ENCODE data around the gene POLD1. TPM values are rescaled to one million over a fixed set of nuclear protein-coding genes. Genes with fewer than 3 reads are reported as not detected.

Gene POLD1
- total RNA-seq, 2 experiments from 2014 or later: 190 to 191 TPM

- intact Hi-C loops (cut with micrococcal nuclease): loop anchor here (1.0 to 5.0 kb wide), 6 partner anchors 12 to 426 kb away; partner anchors contain the start of gene NR1H2
- Mint-ChIP-seq H3K27me3 (no peaks in the 10 kb centered on the region), H3K4me3 (peak overlapping the region; percentile 81), H3K27ac (peak overlapping the region; percentile 93), H3K4me1 (ENCODE audit: low read depth) (peaks cover 46% of the 10 kb centered on the region), H3K9me3 (no peaks in the 10 kb centered on the region), H3K36me3 (peaks cover 33% of the 10 kb centered on the region)
- POLR2A ChIA-PET: interaction anchor here (1.0 to 2.7 kb wide), 7 partner anchors 12 to 120 kb away, joined by 3 to 12 read pairs (median 5); partner anchors contain the start of genes GARIN5A, NR1H2 and POLD1
- CTCF ChIA-PET: interaction anchor here (0.6 to 2.8 kb wide), 34 partner anchors 10 to 565 kb away, joined by 3 to 60 read pairs (median 5); partner anchors contain the start of genes JOSD2, KCNC3, NAPSA and NR1H2
- DNase-seq: no peak
These were observed 27.4 kb upstream of the POLD1 start for GRCh38 chr19:50356691-50357177.

GRCh38 chr19:50357178-50358100 is 26.7 kb upstream of the POLD1 start:
- Mint-ChIP-seq H3K4me1 (ENCODE audit: low read depth) (peaks cover 53% of the 10 kb centered on the region), H3K4me3 (peak overlapping the region; percentile 81), H3K27me3 (no peaks in the 10 kb centered on the region), H3K27ac (peak overlapping the region; percentile 93), H3K9me3 (no peaks in the 10 kb centered on the region), H3K36me3 (peaks cover 39% of the 10 kb centered on the region)
- POLR2A ChIA-PET: interaction anchor here (0.6 to 2.7 kb wide), 11 partner anchors 10 to 154 kb away, joined by 3 to 12 read pairs (median 3); partner anchors contain the start of genes GARIN5A, JOSD2, NR1H2 and POLD1
- peak; percentile 92 for DNase-seq
- intact Hi-C loops (cut with micrococcal nuclease): loop anchor here (1.0 to 5.0 kb wide), 6 partner anchors 11 to 425 kb away; partner anchors contain the start of gene NR1H2
- CTCF ChIA-PET: interaction anchor here (0.6 to 2.8 kb wide), 35 partner anchors 11 to 565 kb away, joined by 3 to 60 read pairs (median 5); partner anchors contain the start of genes JOSD2, KCNC3, NAPSA and NR1H2

- H3K4me3 Mint-ChIP-seq: peak overlapping the region; percentile 81
- peak; percentile 82 for DNase-seq
- no peaks in the 10 kb centered on the region for H3K27me3 Mint-ChIP-seq
- peaks cover 42% of the 10 kb centered on the region for H3K36me3 Mint-ChIP-seq
- intact Hi-C loops (cut with micrococcal nuclease): loop anchor here (5.0 kb wide), 2 partner anchors 199 to 424 kb away; no protein-coding TSS in a partner anchor
- H3K9me3 Mint-ChIP-seq: no peaks in the 10 kb centered on the region
- H3K27ac Mint-ChIP-seq: peak overlapping the region; percentile 93
- POLR2A ChIA-PET: interaction anchor here (1.2 to 2.7 kb wide), 4 partner anchors 10 to 33 kb away, joined by 3 to 12 read pairs (median 8); partner anchors contain the start of gene POLD1
- peaks cover 65% of the 10 kb centered on the region for H3K4me1 Mint-ChIP-seq (ENCODE audit: low read depth)
- CTCF ChIA-PET: interaction anchor here (1.4 to 2.8 kb wide), 8 partner anchors 9 to 424 kb away, joined by 4 to 60 read pairs (median 11); partner anchors contain the start of genes KCNC3, NAPSA, NR1H2 and POLD1
These were observed 25.4 kb upstream of the POLD1 start for GRCh38 chr19:50358483-50359327.

GRCh38 chr19:50359328-50359818 is 24.8 kb upstream of the POLD1 start:
- ChIA-PET POLR2A (interaction anchor here (2.7 kb wide), 1 partner anchor 9 kb away, joined by 12 read pairs; no protein-coding TSS in a partner anchor), CTCF (interaction anchor here (1.4 kb wide), 1 partner anchor 10 kb away, joined by 4 read pairs; no protein-coding TSS in a partner anchor)
- Mint-ChIP-seq H3K27ac (peak overlapping the region; percentile 93), H3K36me3 (peaks cover 42% of the 10 kb centered on the region), H3K9me3 (no peaks in the 10 kb centered on the region), H3K4me1 (ENCODE audit: low read depth) (peaks cover 67% of the 10 kb centered on the region), H3K4me3 (peak overlapping the region; percentile 81), H3K27me3 (no peaks in the 10 kb centered on the region)
- intact Hi-C loops (cut with micrococcal nuclease): loop anchor here (5.0 kb wide), 2 partner anchors 198 to 423 kb away; no protein-coding TSS in a partner anchor
- no peak for DNase-seq

- intact Hi-C loops (cut with micrococcal nuclease): loop anchor here (2.0 kb wide), 1 partner anchor 33 kb away; the partner anchor contains the start of gene KCNC3
- peak; percentile 68 for DNase-seq
- H3K9me3 Mint-ChIP-seq: no peaks in the 10 kb centered on the region
- H3K36me3 Mint-ChIP-seq: peaks cover 42% of the 10 kb centered on the region
- CTCF ChIA-PET: interaction anchor here (1.0 to 1.7 kb wide), 2 partner anchors 15 to 99 kb away, joined by 3 to 4 read pairs; partner anchors contain the start of gene NR1H2
- no peaks in the 10 kb centered on the region for H3K27me3 Mint-ChIP-seq
- peak overlapping the region; percentile 93 for H3K27ac Mint-ChIP-seq
- POLR2A ChIA-PET: interaction anchor here (1.3 to 1.7 kb wide), 2 partner anchors 15 to 23 kb away, joined by 3 to 4 read pairs; partner anchors contain the start of genes NR1H2 and POLD1
- peak overlapping the region; percentile 46 for H3K4me3 Mint-ChIP-seq
- peaks cover 81% of the 10 kb centered on the region for H3K4me1 Mint-ChIP-seq (ENCODE audit: low read depth)
These were observed 22.7 kb upstream of the POLD1 start for GRCh38 chr19:50361290-50362029.

- DNase-seq: peak; percentile 51
- Mint-ChIP-seq H3K27me3 (no peaks in the 10 kb centered on the region), H3K4me1 (ENCODE audit: low read depth) (peaks cover 81% of the 10 kb centered on the region), H3K36me3 (peaks cover 42% of the 10 kb centered on the region), H3K27ac (peak overlapping the region; percentile 93), H3K4me3 (peak overlapping the region; percentile 46), H3K9me3 (no peaks in the 10 kb centered on the region)
- CTCF ChIA-PET: no interaction called here
- POLR2A ChIA-PET: interaction anchor here (1.0 to 1.7 kb wide), 3 partner anchors 14 to 54 kb away, joined by 3 to 4 read pairs (median 3); partner anchors contain the start of genes NR1H2 and POLD1
- intact Hi-C loops (cut with micrococcal nuclease): loop anchor here (2.0 kb wide), 1 partner anchor 33 kb away; the partner anchor contains the start of gene KCNC3
These were observed 22.1 kb upstream of the POLD1 start for GRCh38 chr19:50362030-50362412.

- peaks cover 42% of the 10 kb centered on the region for H3K36me3 Mint-ChIP-seq
These were observed 21.3 kb upstream of the POLD1 start for GRCh38 chr19:50362656-50363424.

GRCh38 chr19:50365434-50366306 is 18.5 kb upstream of the POLD1 start, which contains the start of gene NAPSA:
NAPSA (minus strand) TSS chr19:50365639; CDS start chr19:50365621, 18 bp downstream.
- ChIA-PET CTCF (interaction anchor here (1.0 to 6.5 kb wide), 3 partner anchors 8 to 172 kb away, joined by 3 to 60 read pairs (median 6); partner anchors contain the start of gene NR1H2), POLR2A (no interaction called here)
- Mint-ChIP-seq H3K4me1 (ENCODE audit: low read depth) (peaks cover 66% of the 10 kb centered on the region), H3K36me3 (peaks cover 19% of the 10 kb centered on the region), H3K27ac (peak within 1 kb of the TSS; percentile 95), H3K27me3 (no peaks in the 10 kb centered on the region), H3K4me3 (peak within 1 kb of the TSS; percentile 73), H3K9me3 (no peaks in the 10 kb centered on the region)
- intact Hi-C loops (cut with micrococcal nuclease): loop anchor here (5.0 kb wide), 1 partner anchor 113 kb away; no protein-coding TSS in a partner anchor
- peak; percentile 44 for DNase-seq

More at GRCh38 chr19:50362656-50363424, 21.3 kb upstream of the POLD1 start:
- Mint-ChIP-seq H3K4me1 (ENCODE audit: low read depth) (peaks cover 80% of the 10 kb centered on the region), H3K27me3 (no peaks in the 10 kb centered on the region), H3K27ac (peak overlapping the region; percentile 93), H3K9me3 (no peaks in the 10 kb centered on the region), H3K4me3 (peak overlapping the region; percentile 46)
- ChIA-PET CTCF (interaction anchor here (1.9 kb wide), 1 partner anchor 13 kb away, joined by 8 read pairs; the partner anchor contains the start of gene NR1H2), POLR2A (interaction anchor here (0.8 to 1.7 kb wide), 4 partner anchors 13 to 53 kb away, joined by 3 to 4 read pairs (median 3); partner anchors contain the start of genes NR1H2 and POLD1)
- intact Hi-C loops (cut with micrococcal nuclease): loop anchor here (1.0 to 2.0 kb wide), 2 partner anchors 16 to 34 kb away; partner anchors contain the start of gene KCNC3
- peak; percentile 79 for DNase-seq

Measured in activated CD4-positive, alpha-beta memory T cell treated with anti-CD3 and anti-CD28 coated beads for 36 hours (primary cell).